GM19467 (cell line): ENCODE data around the gene HS2ST1.

Source experiments
- ATAC-seq: cut with Tn5 transposase; IDR thresholded peaks from one replicate; pipeline ENCODE4 v1.9.1; 2021; ENCODE audit warnings: mild to moderate bottlenecking, moderate library complexity; ENCODE audit not compliant: unreplicated experiment

Gene HS2ST1

DNA sequence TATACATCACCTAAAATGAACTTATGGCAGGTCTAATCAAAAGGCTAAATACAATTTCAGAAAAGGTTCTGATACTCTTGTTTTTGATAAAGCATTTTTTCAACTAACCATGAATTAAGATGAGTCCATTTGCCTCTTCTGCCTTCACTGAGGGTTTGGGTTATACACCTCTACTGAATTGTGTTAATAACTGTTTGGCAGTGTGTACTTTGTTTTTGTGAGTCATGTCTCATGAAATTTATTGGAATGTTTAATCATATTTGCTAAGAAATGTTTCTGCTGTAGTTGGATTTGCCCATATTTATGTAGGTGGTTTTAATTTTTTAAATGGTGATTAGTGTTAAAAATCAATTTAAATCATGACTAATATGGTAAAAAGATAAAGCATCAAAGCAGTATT, 190.5 kb downstream of the HS2ST1 start:
- no peak for ATAC-seq

DNA sequence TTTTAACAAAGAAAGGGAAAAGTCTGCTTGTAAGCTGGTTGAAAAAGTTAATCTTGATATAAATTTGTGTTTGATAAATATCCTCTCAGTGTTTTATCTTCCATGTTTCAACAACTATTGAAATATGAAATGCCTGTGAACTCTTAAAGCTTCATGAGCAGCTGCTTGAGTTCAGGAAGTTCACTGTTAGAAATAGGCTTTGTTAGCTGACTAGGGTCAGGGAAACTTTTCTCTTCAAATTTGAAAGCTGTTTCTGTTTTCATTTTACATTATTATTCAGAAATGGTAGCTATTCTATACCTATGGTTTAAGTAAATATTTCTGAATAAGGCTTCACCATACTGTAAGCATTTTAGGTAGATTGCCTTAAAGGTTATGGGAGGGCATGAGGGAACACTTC, 191.7 kb downstream of the HS2ST1 start:
- ATAC-seq: no peak

- ATAC-seq: no peak
Measured at GRCh38 chr1:87106867-87107266, 192.4 kb downstream of the HS2ST1 start.

- ATAC-seq: no peak
Measured at GRCh38 chr1:87108228-87108627, 193.8 kb downstream of the HS2ST1 start.

DNA sequence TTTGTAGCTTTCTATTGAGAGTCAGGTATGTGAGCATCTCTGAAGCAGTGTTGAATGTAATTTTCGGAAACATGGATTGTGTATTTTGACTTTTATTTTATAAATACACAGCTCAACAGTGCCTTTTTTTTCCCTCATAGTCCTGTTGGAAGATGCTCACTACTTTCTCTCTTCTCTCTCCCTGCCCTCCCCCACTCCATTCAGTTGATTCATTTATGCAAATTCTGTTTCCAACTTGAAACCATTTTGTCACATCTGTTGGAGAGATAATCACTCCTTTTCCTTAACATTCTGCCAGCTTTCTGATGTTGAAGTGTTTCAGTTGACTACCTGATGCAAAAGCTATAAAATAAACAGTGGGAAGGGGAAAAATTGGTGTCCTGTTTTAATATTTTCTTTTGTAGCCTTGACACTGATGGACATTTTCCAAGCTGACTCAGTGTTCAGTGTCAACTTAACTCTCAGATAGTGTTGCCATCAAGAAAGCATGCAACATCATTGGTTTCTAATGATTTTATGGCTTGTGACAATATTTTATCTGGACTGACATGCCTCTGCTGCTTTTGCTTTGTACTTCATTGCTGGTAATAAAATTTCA, 194.5 kb downstream of the HS2ST1 start:
- ATAC-seq: no peak

DNA sequence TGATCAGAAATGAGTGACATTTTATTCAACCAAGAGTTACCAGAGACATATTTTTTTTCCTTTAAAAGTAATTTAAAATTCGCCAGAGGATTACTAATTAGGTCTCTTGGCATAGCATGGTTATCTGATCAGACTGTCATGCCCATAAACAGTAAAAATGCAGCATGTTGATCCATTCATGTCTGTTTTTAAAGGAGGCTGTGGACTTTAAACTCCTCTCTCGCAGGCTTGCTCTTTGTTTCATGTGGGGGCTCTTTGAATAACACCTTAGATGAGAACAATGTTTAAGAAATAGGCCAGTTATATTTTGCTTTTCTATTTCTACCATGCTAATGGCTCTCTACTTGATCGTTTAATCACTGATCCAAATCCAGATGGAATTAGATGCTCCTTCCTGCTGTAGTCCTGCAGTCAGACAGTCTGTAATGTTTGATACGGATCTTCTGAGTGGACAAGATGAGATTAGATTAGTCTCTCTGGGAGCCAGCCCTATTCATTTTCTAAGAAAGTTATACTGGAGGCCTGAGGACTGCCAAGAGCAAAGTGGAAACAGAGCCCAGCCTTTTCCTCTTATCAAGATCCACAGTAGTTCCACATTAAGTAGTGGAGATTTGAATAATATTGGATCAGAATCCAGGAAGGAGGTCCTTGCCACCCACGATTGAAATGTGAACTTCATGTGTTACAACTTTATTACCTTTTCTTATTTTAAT, 197.4 kb downstream of the HS2ST1 start:
- no peak for ATAC-seq

GRCh38 chr1:87113313-87113712, 198.9 kb downstream of the HS2ST1 start:
- no peak for ATAC-seq

DNA sequence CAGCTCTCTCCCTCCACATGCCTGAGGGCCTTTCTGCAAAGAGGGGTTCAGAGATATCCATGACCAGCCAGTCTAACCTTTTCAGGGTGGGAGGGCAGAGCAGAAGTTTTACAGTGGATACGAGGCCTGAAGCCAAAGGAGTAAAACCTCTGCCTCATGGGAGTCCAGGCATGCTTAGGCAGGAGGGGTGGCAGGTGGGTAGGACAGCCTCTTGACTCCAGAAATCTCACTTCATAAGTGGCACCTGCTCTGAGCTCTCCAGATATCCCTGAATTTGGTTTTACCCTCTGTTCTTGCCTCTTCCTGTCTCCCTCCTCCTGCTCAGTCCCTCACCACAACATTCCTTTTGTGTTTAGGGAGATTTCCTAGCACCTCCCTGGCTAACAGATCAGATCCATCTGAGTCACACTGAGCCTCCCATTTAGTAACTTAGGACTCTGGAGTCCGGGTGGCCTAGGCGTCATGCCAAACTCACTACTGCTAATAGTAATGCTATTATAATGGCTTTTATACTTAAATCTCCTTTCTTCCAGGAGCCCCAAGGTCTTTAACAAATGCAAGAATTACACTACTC, 201.0 kb downstream of the HS2ST1 start:
- ATAC-seq: no peak

DNA sequence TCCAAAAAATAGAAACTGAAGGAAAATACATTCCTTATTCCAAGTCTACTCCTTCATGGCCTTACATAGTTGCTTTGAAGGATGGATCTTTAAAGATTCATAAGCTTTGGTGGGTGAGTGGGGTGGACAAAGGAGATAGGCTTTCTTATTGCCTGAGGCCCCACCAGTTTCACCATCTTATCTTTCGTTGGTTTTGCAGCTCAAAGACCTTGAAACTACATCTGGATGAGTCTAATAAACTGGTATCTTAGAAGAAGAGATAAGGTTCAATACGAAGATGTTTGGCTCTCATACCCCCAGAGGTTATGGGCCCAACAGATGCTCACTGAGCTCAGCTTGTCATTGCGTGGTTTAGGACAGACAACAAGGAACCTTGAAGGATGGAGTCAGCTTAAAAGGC, 201.5 kb downstream of the HS2ST1 start:
- no peak for ATAC-seq

DNA sequence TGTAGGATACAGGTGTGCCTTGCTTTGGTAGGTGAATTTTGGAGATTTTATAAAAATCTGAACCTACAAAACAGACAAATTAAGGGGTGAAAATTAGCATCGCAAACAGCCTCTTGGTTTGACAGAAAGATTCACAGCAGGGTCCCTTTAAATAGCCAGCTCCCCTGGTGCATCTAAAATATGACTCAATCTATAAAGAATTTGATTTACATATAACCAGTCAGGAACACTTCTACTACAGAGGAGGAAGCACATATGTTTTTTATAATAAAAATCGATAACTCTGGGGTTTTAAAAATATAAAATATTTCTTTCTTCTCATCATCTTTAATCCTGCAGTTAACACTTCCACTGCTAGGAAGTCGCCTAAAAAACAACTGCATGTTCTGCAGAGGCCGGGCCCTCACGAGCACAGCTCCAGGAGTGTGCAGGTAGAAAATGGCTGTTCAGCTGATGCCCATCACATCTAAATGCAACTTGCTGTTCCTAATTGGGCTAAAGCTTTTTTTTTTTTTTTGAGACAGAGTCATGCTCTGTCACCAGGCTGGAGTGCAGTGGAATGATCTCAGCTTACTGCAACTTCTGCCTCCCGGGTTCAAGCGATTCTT, 203.4 kb downstream of the HS2ST1 start:
- no peak for ATAC-seq

DNA sequence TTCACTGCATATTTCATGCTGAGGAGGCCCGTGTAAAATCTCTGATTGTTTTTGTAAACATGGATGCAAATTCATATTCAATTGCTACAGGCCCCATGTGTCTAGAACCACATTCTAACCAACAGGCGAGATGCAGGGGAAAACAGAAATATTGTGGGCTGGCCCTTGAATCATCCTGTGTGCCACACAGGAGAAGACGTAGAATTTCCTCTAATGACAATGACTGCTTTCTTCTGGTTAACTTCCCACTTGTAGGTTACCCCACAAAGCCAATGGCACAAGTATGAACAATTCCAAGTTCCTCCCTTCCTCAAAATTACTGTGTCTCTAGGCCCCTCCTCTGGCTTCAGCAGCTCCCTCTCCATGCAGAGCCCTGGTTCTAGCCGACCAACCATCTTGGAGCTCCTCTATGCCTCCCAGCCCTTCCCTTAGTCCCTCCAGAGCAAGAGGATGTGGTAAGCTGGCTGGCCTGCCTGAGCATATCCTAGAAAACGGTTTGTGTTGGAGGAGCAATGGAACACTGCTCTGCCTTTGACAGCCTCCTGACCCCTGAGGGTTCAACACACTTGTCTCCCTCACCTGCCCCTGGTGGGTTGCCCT, 205.2 kb downstream of the HS2ST1 start:
- ATAC-seq: no peak

- ATAC-seq: no peak
Measured at GRCh38 chr1:87120779-87121178, 206.3 kb downstream of the HS2ST1 start.

DNA sequence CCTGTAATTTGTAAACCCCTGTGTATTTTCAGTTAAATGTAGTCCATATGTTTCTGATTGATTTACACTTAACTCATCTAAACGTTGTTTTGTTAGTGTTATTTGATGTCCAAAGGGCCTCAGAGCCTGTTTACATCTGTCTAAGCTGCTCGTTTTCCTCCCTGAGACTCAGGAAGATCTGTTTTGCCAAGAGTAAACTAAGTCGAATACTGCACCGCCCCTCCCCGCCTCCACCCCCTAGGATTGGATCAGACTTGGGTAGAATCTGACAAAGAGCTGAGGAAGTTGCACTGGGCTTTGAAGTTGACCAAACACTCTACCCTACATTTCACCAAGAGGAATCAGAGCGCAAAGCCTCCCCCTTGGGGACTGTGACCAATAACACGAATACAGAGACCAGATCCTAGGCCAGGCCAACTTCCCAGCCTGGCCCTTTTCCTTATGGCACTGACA, 207.3 kb downstream of the HS2ST1 start:
- no peak for ATAC-seq

DNA sequence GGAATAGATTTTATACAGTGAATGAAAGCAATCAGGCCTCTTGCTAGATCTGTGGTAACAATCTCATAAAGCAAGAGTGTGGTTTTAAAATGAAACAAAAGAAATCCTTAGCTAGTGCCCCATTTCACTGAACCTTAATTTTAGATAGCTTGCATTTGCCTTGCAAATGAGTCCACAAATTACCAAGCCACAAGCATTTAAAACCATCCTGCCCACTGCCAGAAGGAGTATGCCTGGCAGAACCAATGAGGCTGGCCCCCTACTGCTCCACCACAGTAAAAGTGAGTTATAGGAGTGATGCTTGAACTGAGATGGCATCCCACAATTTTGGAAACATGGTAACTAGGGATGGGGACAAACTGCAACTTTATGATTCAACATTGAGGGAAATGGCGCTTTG, 207.8 kb downstream of the HS2ST1 start:
- no peak for ATAC-seq

- no peak for ATAC-seq
Measured at GRCh38 chr1:87123610-87124009, 209.2 kb downstream of the HS2ST1 start.

DNA sequence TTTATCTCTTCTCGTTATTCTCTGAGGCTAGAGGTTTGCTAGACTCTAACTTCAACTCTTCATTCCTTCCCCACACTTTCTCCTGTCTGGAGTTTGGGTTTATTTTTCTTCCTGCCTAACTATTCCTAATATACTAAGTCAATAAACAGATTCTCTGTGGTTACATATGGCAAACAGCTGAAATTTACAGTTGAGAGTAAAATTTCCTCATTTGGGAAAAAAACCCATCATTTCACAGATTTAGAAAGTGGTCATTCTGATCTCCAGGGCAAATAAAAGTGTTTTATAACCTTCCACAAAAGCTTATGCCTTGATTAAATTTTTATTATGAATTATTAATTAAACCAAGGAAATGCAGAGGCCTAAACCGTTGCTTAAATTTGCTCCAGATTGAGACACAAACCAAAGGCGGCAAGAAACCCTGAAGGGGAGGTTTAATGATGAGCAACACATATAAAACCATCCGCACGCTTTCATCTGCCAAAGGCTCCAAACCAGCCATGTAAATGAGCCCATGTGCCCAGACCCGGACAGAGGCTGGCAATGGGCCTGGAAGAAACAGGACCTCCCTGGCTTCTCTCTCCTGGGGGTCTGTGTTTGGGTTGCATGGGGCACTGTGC, 212.6 kb downstream of the HS2ST1 start:
- ATAC-seq: no peak

GRCh38 chr1:87127581-87127980, 213.1 kb downstream of the HS2ST1 start:
- ATAC-seq: no peak

DNA sequence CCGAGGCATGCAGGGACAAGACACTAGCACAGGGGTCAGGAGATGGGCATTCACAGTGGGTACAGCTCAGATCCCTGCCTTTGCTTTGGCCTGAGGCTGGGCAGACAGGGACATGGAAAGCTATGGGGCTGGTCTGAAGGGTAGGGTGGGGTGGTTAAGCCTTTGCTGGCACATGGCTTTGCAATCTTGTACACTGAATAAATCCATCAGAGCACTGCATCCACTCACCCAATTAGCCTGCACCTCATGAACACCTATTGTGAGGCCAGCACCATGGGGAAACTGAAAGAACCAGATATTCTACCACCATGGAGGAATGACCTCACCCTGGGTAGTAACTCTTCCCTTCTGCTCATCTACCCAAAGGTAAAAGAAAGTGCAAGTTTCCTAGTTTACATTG, 214.6 kb downstream of the HS2ST1 start:
- ATAC-seq: no peak

DNA sequence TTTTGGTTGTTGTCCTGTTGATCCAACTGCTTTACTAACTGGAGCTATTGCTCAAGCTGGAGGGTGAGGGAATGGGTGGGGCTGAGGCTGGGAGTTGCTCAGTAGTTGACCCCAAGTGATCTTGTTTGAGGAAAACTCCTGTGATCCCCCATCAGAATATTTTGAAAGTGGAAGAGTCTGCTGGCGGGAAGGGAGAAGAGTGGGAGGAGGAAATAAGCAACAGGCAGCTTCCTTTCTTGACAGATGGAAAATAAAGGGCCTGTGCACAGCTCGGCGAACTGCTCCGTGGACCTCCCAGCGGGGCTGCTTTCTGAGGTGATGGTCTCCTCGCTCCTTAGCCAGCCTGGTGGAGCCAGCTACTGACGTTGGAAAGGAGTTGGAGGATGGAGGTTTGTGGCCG, 215.2 kb downstream of the HS2ST1 start:
- no peak for ATAC-seq

- ATAC-seq: no peak
Measured at GRCh38 chr1:87130438-87130837, 216.0 kb downstream of the HS2ST1 start.

GRCh38 chr1:87131809-87132283, 217.4 kb downstream of the HS2ST1 start:
- peak; percentile 92 for ATAC-seq
